ENCODE measurements around the gene ARHGEF40.

ARHGEF40 gene

GRCh38 chr14:21104448-21105060, 34.5 kb downstream of the ARHGEF40 start:
- no peaks in the 10 kb centered on the region for H3K9me3 ChIP-seq (ENCODE audit: low read depth, low read length)
- H3K9ac ChIP-seq (ENCODE audit: insufficient read length): peak overlapping the region; percentile 94
- peak overlapping the region; percentile 95 for H3K27ac ChIP-seq
- peak overlapping the region; percentile 86 for H3K4me3 ChIP-seq
- no peak for TF ChIP-seq POLR2AphosphoS5 (IDR thresholded peaks at IDR 0.05; ENCODE audit: borderline replicate concordance, low read depth, low read length)
- no peak for TF ChIP-seq FOXP2 (optimal IDR thresholded peaks at IDR 0.05; ENCODE audit: control extremely low read depth, extremely low read length, insufficient read depth)
- TF ChIP-seq EZH2 (IDR thresholded peaks at IDR 0.05): no peak
- DNase-seq (ENCODE audit: low read depth, low spot score): peak; percentile 47
- no peaks in the 10 kb centered on the region for H3K36me3 ChIP-seq (ENCODE audit: insufficient read depth, low read length)

- H3K9me3 ChIP-seq (ENCODE audit: low read depth, low read length): no peaks in the 10 kb centered on the region
- TF ChIP-seq EZH2 (IDR thresholded peaks at IDR 0.05): no peak
- no peak for TF ChIP-seq POLR2AphosphoS5 (IDR thresholded peaks at IDR 0.05; ENCODE audit: borderline replicate concordance, low read depth, low read length)
- no peak for TF ChIP-seq FOXP2 (optimal IDR thresholded peaks at IDR 0.05; ENCODE audit: control extremely low read depth, extremely low read length, insufficient read depth)
- peak overlapping the region; percentile 86 for H3K4me3 ChIP-seq
- H3K36me3 ChIP-seq (ENCODE audit: insufficient read depth, low read length): no peaks in the 10 kb centered on the region
- H3K27ac ChIP-seq: peak overlapping the region; percentile 95
- H3K9ac ChIP-seq (ENCODE audit: insufficient read length): peak overlapping the region; percentile 94
- no peak for DNase-seq (ENCODE audit: low read depth, low spot score)
Observed at GRCh38 chr14:21105095-21105494, 35.0 kb downstream of the ARHGEF40 start.

GRCh38 chr14:21106176-21106497, 36.0 kb downstream of the ARHGEF40 start:
- H3K9ac ChIP-seq (ENCODE audit: insufficient read length): peak overlapping the region; percentile 54
- H3K9me3 ChIP-seq (ENCODE audit: low read depth, low read length): no peaks in the 10 kb centered on the region
- H3K36me3 ChIP-seq (ENCODE audit: insufficient read depth, low read length): no peaks in the 10 kb centered on the region
- no peak for DNase-seq (ENCODE audit: low read depth, low spot score)
- peak overlapping the region; percentile 72 for H3K27ac ChIP-seq
- TF ChIP-seq POLR2AphosphoS5 (IDR thresholded peaks at IDR 0.05; ENCODE audit: borderline replicate concordance, low read depth, low read length) (no peak), FOXP2 (optimal IDR thresholded peaks at IDR 0.05; ENCODE audit: control extremely low read depth, extremely low read length, insufficient read depth) (no peak), EZH2 (IDR thresholded peaks at IDR 0.05) (no peak)
- H3K4me3 ChIP-seq: no peak overlapping the region; the same call in 1 of the 2 replicates

- Histone ChIP-seq H3K36me3 (ENCODE audit: insufficient read depth, low read length) (no peaks in the 10 kb centered on the region), H3K9ac (ENCODE audit: insufficient read length) (peak overlapping the region; percentile 66), H3K27ac (peak overlapping the region; percentile 72), H3K4me3 (peak overlapping the region; percentile 49), H3K9me3 (ENCODE audit: low read depth, low read length) (no peaks in the 10 kb centered on the region)
- peak; percentile 56 for DNase-seq (ENCODE audit: low read depth, low spot score)
- TF ChIP-seq EZH2 (IDR thresholded peaks at IDR 0.05): no peak
- TF ChIP-seq POLR2AphosphoS5 (IDR thresholded peaks at IDR 0.05; ENCODE audit: borderline replicate concordance, low read depth, low read length): no peak
Observed at GRCh38 chr14:21106498-21107282, 36.6 kb downstream of the ARHGEF40 start.

GRCh38 chr14:21107283-21107800, 37.2 kb downstream of the ARHGEF40 start:
- H3K27ac ChIP-seq: no peak overlapping the region
- TF ChIP-seq POLR2AphosphoS5 (IDR thresholded peaks at IDR 0.05; ENCODE audit: borderline replicate concordance, low read depth, low read length): no peak
- TF ChIP-seq EZH2 (IDR thresholded peaks at IDR 0.05): no peak
- no peak for TF ChIP-seq FOXP2 (optimal IDR thresholded peaks at IDR 0.05; ENCODE audit: control extremely low read depth, extremely low read length, insufficient read depth)
- H3K4me3 ChIP-seq: no peak overlapping the region
- no peak overlapping the region for H3K9ac ChIP-seq (ENCODE audit: insufficient read length)
- no peaks in the 10 kb centered on the region for H3K36me3 ChIP-seq (ENCODE audit: insufficient read depth, low read length)
- no peaks in the 10 kb centered on the region for H3K9me3 ChIP-seq (ENCODE audit: low read depth, low read length)
- no peak for DNase-seq (ENCODE audit: low read depth, low spot score)

GRCh38 chr14:21108791-21109190, 38.7 kb downstream of the ARHGEF40 start:
- TF ChIP-seq FOXP2 (optimal IDR thresholded peaks at IDR 0.05; ENCODE audit: control extremely low read depth, extremely low read length, insufficient read depth) (no peak), EZH2 (IDR thresholded peaks at IDR 0.05) (no peak), POLR2AphosphoS5 (IDR thresholded peaks at IDR 0.05; ENCODE audit: borderline replicate concordance, low read depth, low read length) (no peak)
- H3K9me3 ChIP-seq (ENCODE audit: low read depth, low read length): no peaks in the 10 kb centered on the region
- DNase-seq (ENCODE audit: low read depth, low spot score): no peak
- no peak overlapping the region for H3K27ac ChIP-seq
- H3K36me3 ChIP-seq (ENCODE audit: insufficient read depth, low read length): no peaks in the 10 kb centered on the region
- no peak overlapping the region for H3K4me3 ChIP-seq
- H3K9ac ChIP-seq (ENCODE audit: insufficient read length): no peak overlapping the region

- TF ChIP-seq POLR2AphosphoS5 (IDR thresholded peaks at IDR 0.05; ENCODE audit: borderline replicate concordance, low read depth, low read length): no peak
- no peak for TF ChIP-seq FOXP2 (optimal IDR thresholded peaks at IDR 0.05; ENCODE audit: control extremely low read depth, extremely low read length, insufficient read depth)
- no peak for TF ChIP-seq EZH2 (IDR thresholded peaks at IDR 0.05)
- Histone ChIP-seq H3K9me3 (ENCODE audit: low read depth, low read length) (no peaks in the 10 kb centered on the region), H3K9ac (ENCODE audit: insufficient read length) (no peak overlapping the region), H3K36me3 (ENCODE audit: insufficient read depth, low read length) (no peaks in the 10 kb centered on the region), H3K27ac (peak overlapping the region; percentile 26; the same call in 1 of the 2 replicates), H3K4me3 (no peak overlapping the region)
- DNase-seq (ENCODE audit: low read depth, low spot score): no peak
Observed at GRCh38 chr14:21109377-21110138, 39.5 kb downstream of the ARHGEF40 start.

GRCh38 chr14:21112255-21112654, 42.2 kb downstream of the ARHGEF40 start:
- TF ChIP-seq EZH2 (IDR thresholded peaks at IDR 0.05): no peak
- no peak for TF ChIP-seq POLR2AphosphoS5 (IDR thresholded peaks at IDR 0.05; ENCODE audit: borderline replicate concordance, low read depth, low read length)
- no peak for TF ChIP-seq FOXP2 (optimal IDR thresholded peaks at IDR 0.05; ENCODE audit: control extremely low read depth, extremely low read length, insufficient read depth)
- Histone ChIP-seq H3K9me3 (ENCODE audit: low read depth, low read length) (no peaks in the 10 kb centered on the region), H3K27ac (no peak overlapping the region), H3K36me3 (ENCODE audit: insufficient read depth, low read length) (no peaks in the 10 kb centered on the region), H3K4me3 (no peak overlapping the region), H3K9ac (ENCODE audit: insufficient read length) (no peak overlapping the region)
- no peak for DNase-seq (ENCODE audit: low read depth, low spot score)
